IMR-90 (cell line): ENCODE results near the gene ARVCF. TPM values are rescaled to one million over a fixed set of nuclear protein-coding genes. Genes with fewer than 3 reads are reported as not detected.

Experiments
- ATAC-seq: fragments of 200-7000 bp; cut with Tn5 transposase; 2 replicates; pipeline ENCODE4 v1.9.1; 2020; ENCODE audit warnings: low read depth, mild to moderate bottlenecking, moderate library complexity
- BruUV-seq: library from RNA; stranded (reverse); fragments of 400-500 nt; replicated peaks from 2 replicates; lab custom pipeline; 2021; lab: Mats Ljungman, UMichigan
- CTCF ChIA-PET: fragments of 300-600 bp; formaldehyde crosslinking; extraction: SDS; loops from one replicate; lab custom pipeline; 2021; ENCODE audit warnings: antibody characterized with exemption; lab: Yijun Ruan, JAX
- POLR2A ChIA-PET: fragments of 300-600 bp; sonication (Branson Sonifier 250); formaldehyde crosslinking; loops from one replicate; lab custom pipeline; 2022; ENCODE audit warnings: antibody characterized with exemption; ENCODE audit not compliant: unreplicated experiment; lab: Charles Lee
- DNase-seq: peaks from one replicate; pipeline ENCODE4 v3.0.0; 2013
- H2AFZ ChIP-seq: replicated peaks from 2 replicates; pipeline ENCODE3; 2013; ENCODE audit warnings: low read length, mild to moderate bottlenecking; ENCODE audit not compliant: poor library complexity
- H2AK5ac ChIP-seq: 2 replicates; pipeline ENCODE4 v1.6.1; 2013; ENCODE audit warnings: low read depth, low read length, inconsistent platforms
- H2AK9ac ChIP-seq: replicated peaks from 2 replicates; pipeline ENCODE3; 2013; ENCODE audit warnings: mild to moderate bottlenecking, low read depth, low read length, moderate library complexity; ENCODE audit not compliant: poor library complexity
- H2BK120ac ChIP-seq: 2 replicates; pipeline ENCODE4 v1.6.1; 2013; ENCODE audit warnings: low read depth, low read length, inconsistent platforms
- H2BK15ac ChIP-seq: 3 replicates; pipeline ENCODE4 v1.6.1; 2013; ENCODE audit warnings: low read depth, low read length, inconsistent platforms
- H2BK20ac ChIP-seq: 2 replicates; pipeline ENCODE4 v1.6.1; 2013; ENCODE audit warnings: low read depth, mild to moderate bottlenecking, inconsistent platforms, low read length, moderate library complexity
- H2BK5ac ChIP-seq: 2 replicates; pipeline ENCODE4 v1.6.1; 2013; ENCODE audit warnings: mild to moderate bottlenecking, low read depth, low read length, inconsistent platforms; ENCODE audit not compliant: poor library complexity, severe bottlenecking
- H3K14ac ChIP-seq: replicated peaks from 2 replicates; pipeline ENCODE4 v1.6.1; 2013; ENCODE audit warnings: low read depth, low read length, inconsistent platforms
- H3K18ac ChIP-seq: 2 replicates; pipeline ENCODE4 v1.6.1; 2013; ENCODE audit warnings: low read depth, low read length, control low read depth
- H3K23ac ChIP-seq: 2 replicates; pipeline ENCODE4 v1.6.1; 2013; ENCODE audit warnings: low read depth, low read length, inconsistent platforms
- H3K27ac ChIP-seq: 2 replicates; pipeline ENCODE4 v1.5.1; 2013; ENCODE audit warnings: mild to moderate bottlenecking, control low read depth, low read length; ENCODE audit not compliant: insufficient read depth
- H3K27me3 ChIP-seq: 2 replicates; pipeline ENCODE4 v1.6.1; 2013; ENCODE audit warnings: low read length; ENCODE audit not compliant: control insufficient read depth, insufficient read depth
- H3K36me3 ChIP-seq: 2 replicates; pipeline ENCODE4 v1.6.1; 2013; ENCODE audit warnings: low read length, mixed read lengths; ENCODE audit not compliant: control insufficient read depth, insufficient read depth
- H3K4ac ChIP-seq: 2 replicates; pipeline ENCODE4 v1.6.1; 2013; ENCODE audit warnings: low read depth, low read length, inconsistent platforms
- H3K4me1 ChIP-seq: 2 replicates; pipeline ENCODE4 v1.6.1; 2013; ENCODE audit warnings: low read length, mixed read lengths; ENCODE audit not compliant: control insufficient read depth, insufficient read depth
- H3K4me2 ChIP-seq: 2 replicates; pipeline ENCODE4 v1.6.1; 2013; ENCODE audit warnings: low read depth, mild to moderate bottlenecking, control low read depth, low read length, moderate library complexity
- H3K4me3 ChIP-seq: 2 replicates; pipeline ENCODE4 v1.5.1; 2013; ENCODE audit warnings: low read depth, mild to moderate bottlenecking, control low read depth, low read length, moderate library complexity; ENCODE audit not compliant: insufficient read depth
- H3K56ac ChIP-seq: 2 replicates; pipeline ENCODE4 v1.6.1; 2013; ENCODE audit warnings: low read length, inconsistent platforms; ENCODE audit not compliant: insufficient read depth; ENCODE audit errors: extremely low read depth
- H3K79me1 ChIP-seq, 2 experiments: 2 replicates each; pipeline ENCODE4 v1.6.1; 2013; ENCODE audit warnings: low read length in 2 of 2, inconsistent platforms in 1 of 2, low read depth in 1 of 2
- H3K9ac ChIP-seq: 2 replicates; pipeline ENCODE4 v1.6.1; 2013; ENCODE audit warnings: low read depth, low read length, control low read depth
- H3K9me1 ChIP-seq: 2 replicates; pipeline ENCODE4 v1.6.1; 2013; ENCODE audit warnings: low read length, inconsistent platforms; ENCODE audit not compliant: insufficient read depth
- H3K9me3 ChIP-seq: 2 replicates; pipeline ENCODE4 v1.6.1; 2013; ENCODE audit warnings: low read length; ENCODE audit not compliant: control insufficient read depth, insufficient read depth
- H4K20me1 ChIP-seq: 2 replicates; pipeline ENCODE4 v1.6.1; 2013; ENCODE audit warnings: low read length, inconsistent platforms; ENCODE audit not compliant: insufficient read depth
- H4K5ac ChIP-seq: 2 replicates; pipeline ENCODE4 v1.6.1; 2013; ENCODE audit warnings: mild to moderate bottlenecking, low read depth, low read length, control low read depth
- H4K8ac ChIP-seq, 2 experiments: 2 replicates each; pipeline ENCODE4 v1.6.1; 2013; ENCODE audit warnings: low read depth in 2 of 2, low read length in 2 of 2, control low read depth in 1 of 2, inconsistent platforms in 1 of 2
- H4K91ac ChIP-seq: 2 replicates; pipeline ENCODE4 v1.6.1; 2013; ENCODE audit warnings: low read depth, low read length, inconsistent platforms; ENCODE audit not compliant: insufficient read depth
- CEBPB ChIP-seq: IDR thresholded peaks from 2 replicates; pipeline ENCODE4 v1.6.1; 2012; ENCODE audit warnings: low read depth, low read length, improper control_type of control experiment
- CHD1 ChIP-seq: IDR thresholded peaks from 2 replicates; pipeline ENCODE4 v1.6.1; 2012; ENCODE audit warnings: low read depth, low read length, improper control_type of control experiment
- FOS ChIP-seq: fragments of 150-350 bp; IDR thresholded peaks from 2 replicates; pipeline ENCODE4 v1.6.1; 2016; ENCODE audit warnings: low read depth, low read length
- MAFK ChIP-seq: IDR thresholded peaks from 2 replicates; pipeline ENCODE4 v1.6.1; 2012; ENCODE audit warnings: low read depth, low read length, improper control_type of control experiment
- MAZ ChIP-seq: IDR thresholded peaks from 2 replicates; pipeline ENCODE4 v1.6.1; 2012; ENCODE audit warnings: low read depth, mild to moderate bottlenecking, low read length, improper control_type of control experiment, moderate library complexity, borderline replicate concordance
- MXI1 ChIP-seq: IDR thresholded peaks from 2 replicates; pipeline ENCODE4 v1.6.1; 2012; ENCODE audit warnings: low read depth, mild to moderate bottlenecking, low read length, moderate library complexity, borderline replicate concordance
- NFE2L2 ChIP-seq: fragments of 150-350 bp; IDR thresholded peaks from 2 replicates; pipeline ENCODE4 v1.6.1; 2016; ENCODE audit warnings: low read depth, mild to moderate bottlenecking, low read length
- POLR2A ChIP-seq: IDR thresholded peaks from 2 replicates; pipeline ENCODE4 v1.6.1; 2012; ENCODE audit warnings: mild to moderate bottlenecking, low read depth, low read length
- RAD21 ChIP-seq: IDR thresholded peaks from 2 replicates; pipeline ENCODE4 v1.6.1; 2012; ENCODE audit warnings: low read length, improper control_type of control experiment
- RCOR1 ChIP-seq: IDR thresholded peaks from 2 replicates; pipeline ENCODE4 v1.6.1; 2012; ENCODE audit warnings: mild to moderate bottlenecking, low read length, improper control_type of control experiment; ENCODE audit not compliant: insufficient replicate concordance
- RFX5 ChIP-seq: IDR thresholded peaks from 2 replicates; pipeline ENCODE4 v1.8.0; 2012; ENCODE audit warnings: low read depth, mild to moderate bottlenecking, low read length, moderate library complexity
- SMC3 ChIP-seq: fragments of 150-350 bp; IDR thresholded peaks from 2 replicates; pipeline ENCODE4 v1.6.1; 2016; ENCODE audit warnings: low read depth, mild to moderate bottlenecking, antibody characterized with exemption, low read length, moderate library complexity
- WGBS, 2 experiments: methylation state at CpG; one replicate each; pipeline versions ENCODE4 v1.1.5 to v1.1.7; 2013; ENCODE audit warnings: missing lambda C conversion rate in 2 of 2; ENCODE audit not compliant: insufficient read length in 1 of 2; ENCODE audit errors: extremely low coverage in 2 of 2; 5-methylcytosine and 5-hydroxymethylcytosine counted together
- dilution Hi-C: fragments of 300-500 bp; cut with HindIII; formaldehyde crosslinking; loops from one replicate; pipeline ENCODE4 v1.14.3; 2018; ENCODE audit warnings: low sequenced_read_pairs; ENCODE audit not compliant: unreplicated experiment
- in situ Hi-C: fragments of 300-500 bp; cut with MboI; formaldehyde crosslinking; loops from 3 replicates; pipeline ENCODE4 v1.14.3; 2019; ENCODE audit warnings: low sequenced_read_pairs, inconsistent platforms, mixed read lengths
- intact Hi-C: fragments of 100-400 bp; cut with micrococcal nuclease; formaldehyde crosslinking; loops from 2 replicates; pipeline ENCODE4 v1.10.0; 2022
- polyA plus RNA-seq, 3 experiments: library from polyadenylated mRNA; depleted of rRNA; stranded (reverse); fragments of >200 nt; gene quantifications; 2 replicates each; pipeline ENCODE4 v1.2.3, GENCODE V29; 2012; ENCODE audit warnings: low replicate concordance in 1 of 3
- total RNA-seq: library from RNA; depleted of rRNA; stranded (reverse); fragments of >200 nt; gene quantifications from 2 replicates; pipeline ENCODE4 v1.2.3, GENCODE V29; 2012
- TF ChIP-seq, protein P1 (sequence below): fragments of 150-350 bp; IDR thresholded peaks from 2 replicates; pipeline ENCODE4 v1.6.1; 2016; ENCODE audit warnings: low read depth, mild to moderate bottlenecking, low read length, moderate library complexity, borderline replicate concordance
- TF ChIP-seq, protein P2 (sequence below): fragments of 150-350 bp; IDR thresholded peaks from 2 replicates; pipeline ENCODE4 v1.6.1; 2017; ENCODE audit warnings: mild to moderate bottlenecking, antibody characterized with exemption, low read length, low read depth

ARVCF gene
- total and polyA plus RNA-seq, 2 of the 4 experiments (the other 2 are of a cell fraction) = 8.6 to 14.1 TPM

DNA sequence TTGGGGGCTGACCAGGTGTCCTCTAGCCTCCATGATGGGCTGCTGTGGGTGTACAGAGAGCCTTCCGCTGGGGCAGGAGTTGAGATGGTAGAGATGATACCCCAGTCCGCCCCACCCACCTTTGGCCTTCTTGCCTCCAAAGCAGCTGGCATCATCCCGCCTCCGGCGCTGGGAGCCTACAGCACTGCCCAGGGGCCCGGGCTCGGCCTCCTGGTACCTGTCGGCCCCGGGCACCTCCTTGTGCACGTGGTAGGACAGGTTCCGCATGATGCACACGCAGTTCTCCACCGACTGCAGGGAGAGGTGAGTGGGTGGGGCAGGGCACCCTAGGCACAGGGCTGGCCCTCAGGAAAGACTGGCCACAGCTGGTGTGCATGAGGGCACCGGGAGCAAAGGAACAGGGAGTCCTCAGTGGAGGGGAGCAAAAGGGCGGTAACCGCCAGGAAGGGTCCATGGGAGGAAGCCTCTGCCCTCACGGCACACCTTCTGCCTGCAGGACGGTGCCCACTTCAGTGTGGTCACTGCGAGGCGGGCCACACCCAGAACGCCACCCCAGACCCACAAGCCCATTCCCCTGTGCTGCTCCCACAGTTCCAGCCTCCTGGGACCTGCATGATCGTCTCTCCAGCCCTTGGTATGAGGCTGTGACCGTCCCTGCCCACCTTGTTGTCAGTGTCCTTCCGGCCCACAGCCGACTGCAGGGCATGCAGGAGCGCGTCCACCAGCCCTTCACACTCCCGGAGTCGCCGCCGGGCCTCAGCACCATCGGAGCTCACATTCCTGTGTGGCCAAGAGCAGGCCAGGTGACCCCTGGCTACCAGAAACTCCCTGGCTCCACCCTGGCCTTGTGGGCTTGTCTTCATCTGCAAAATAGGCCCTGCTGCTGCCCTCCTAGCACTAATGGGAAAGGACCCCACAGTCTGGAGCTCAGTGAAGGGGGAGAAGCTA lies 39.1 kb downstream of the ARVCF start:
- no peak overlapping the region for H2BK15ac ChIP-seq
- H2AK9ac ChIP-seq = no peak overlapping the region
- H3K4me2 ChIP-seq = no peak overlapping the region
- no peak overlapping the region for H3K14ac ChIP-seq
- no peak overlapping the region for H2BK5ac ChIP-seq
- H4K91ac ChIP-seq = no peak overlapping the region
- H3K4ac ChIP-seq = no peak overlapping the region
- CTCF ChIA-PET = no interaction called here
- H2AFZ ChIP-seq = no peak overlapping the region
- in situ Hi-C loops (no loop called here), dilution Hi-C loops (no loop called here), intact Hi-C loops (no loop called here)
- TF ChIP-seq MAZ (no peak), SMC3 (no peak), RAD21 (no peak), RCOR1 (no peak), RFX5 (no peak), CHD1 (no peak), NFE2L2 (no peak), MXI1 (no peak), FOS (no peak), POLR2A (no peak), CEBPB (no peak), MAFK (no peak)
- TF ChIP-seq, protein P1, sequence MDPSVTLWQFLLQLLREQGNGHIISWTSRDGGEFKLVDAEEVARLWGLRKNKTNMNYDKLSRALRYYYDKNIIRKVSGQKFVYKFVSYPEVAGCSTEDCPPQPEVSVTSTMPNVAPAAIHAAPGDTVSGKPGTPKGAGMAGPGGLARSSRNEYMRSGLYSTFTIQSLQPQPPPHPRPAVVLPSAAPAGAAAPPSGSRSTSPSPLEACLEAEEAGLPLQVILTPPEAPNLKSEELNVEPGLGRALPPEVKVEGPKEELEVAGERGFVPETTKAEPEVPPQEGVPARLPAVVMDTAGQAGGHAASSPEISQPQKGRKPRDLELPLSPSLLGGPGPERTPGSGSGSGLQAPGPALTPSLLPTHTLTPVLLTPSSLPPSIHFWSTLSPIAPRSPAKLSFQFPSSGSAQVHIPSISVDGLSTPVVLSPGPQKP = no peak
- TF ChIP-seq, protein P2, sequence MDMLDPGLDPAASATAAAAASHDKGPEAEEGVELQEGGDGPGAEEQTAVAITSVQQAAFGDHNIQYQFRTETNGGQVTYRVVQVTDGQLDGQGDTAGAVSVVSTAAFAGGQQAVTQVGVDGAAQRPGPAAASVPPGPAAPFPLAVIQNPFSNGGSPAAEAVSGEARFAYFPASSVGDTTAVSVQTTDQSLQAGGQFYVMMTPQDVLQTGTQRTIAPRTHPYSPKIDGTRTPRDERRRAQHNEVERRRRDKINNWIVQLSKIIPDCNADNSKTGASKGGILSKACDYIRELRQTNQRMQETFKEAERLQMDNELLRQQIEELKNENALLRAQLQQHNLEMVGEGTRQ = no peak
- H2AK5ac ChIP-seq = no peak overlapping the region
- H2BK120ac ChIP-seq = no peak overlapping the region
- no peak overlapping the region for H2BK20ac ChIP-seq
- no peak overlapping the region for H3K23ac ChIP-seq
- H3K56ac ChIP-seq = no peak overlapping the region
- DNase-seq (no peak), ATAC-seq (no peak)
- no peaks in the 10 kb centered on the region for H3K4me1 ChIP-seq
- H3K79me1 ChIP-seq = peaks cover 0 to 4% of the 10 kb centered on the region in 2 experiments; a peak in 2 of 4 replicates
- POLR2A ChIA-PET = no interaction called here
- BruUV-seq = no TSS peak
- no peak overlapping the region for H4K8ac ChIP-seq
- H4K20me1 ChIP-seq = 0 out of 2 replicates have a peak, but pooled peaks cover 2% of the 10 kb centered on the region
- 93% methylated on average over 8 of the region's 32 CpGs; no CpG with 5 or more reads in 1 of the 2 experiments for WGBS, 2 experiments
- no peak overlapping the region for H3K27ac ChIP-seq
- no peak overlapping the region for H4K5ac ChIP-seq
- no peaks in the 10 kb centered on the region for H3K27me3 ChIP-seq
- H3K18ac ChIP-seq = no peak overlapping the region
- H3K9ac ChIP-seq = no peak overlapping the region
- no peak overlapping the region for H3K4me3 ChIP-seq
- no peaks in the 10 kb centered on the region for H3K9me3 ChIP-seq
- H3K36me3 ChIP-seq = peaks cover 17% of the 10 kb centered on the region
- H3K9me1 ChIP-seq = no peaks in the 10 kb centered on the region
